GM21619 (cell line): ENCODE data around the gene XPA.
"Not testable (repeated sequence)": the region's sequence is repeated elsewhere in the genome, so short reads cannot be mapped to it uniquely, and the experiment has no call there.

ENCODE experiments used
- ATAC-seq: cut with Tn5 transposase; IDR thresholded peaks from one replicate; pipeline ENCODE4 v1.9.1; 2021; ENCODE audit not compliant: unreplicated experiment

XPA gene

DNA sequence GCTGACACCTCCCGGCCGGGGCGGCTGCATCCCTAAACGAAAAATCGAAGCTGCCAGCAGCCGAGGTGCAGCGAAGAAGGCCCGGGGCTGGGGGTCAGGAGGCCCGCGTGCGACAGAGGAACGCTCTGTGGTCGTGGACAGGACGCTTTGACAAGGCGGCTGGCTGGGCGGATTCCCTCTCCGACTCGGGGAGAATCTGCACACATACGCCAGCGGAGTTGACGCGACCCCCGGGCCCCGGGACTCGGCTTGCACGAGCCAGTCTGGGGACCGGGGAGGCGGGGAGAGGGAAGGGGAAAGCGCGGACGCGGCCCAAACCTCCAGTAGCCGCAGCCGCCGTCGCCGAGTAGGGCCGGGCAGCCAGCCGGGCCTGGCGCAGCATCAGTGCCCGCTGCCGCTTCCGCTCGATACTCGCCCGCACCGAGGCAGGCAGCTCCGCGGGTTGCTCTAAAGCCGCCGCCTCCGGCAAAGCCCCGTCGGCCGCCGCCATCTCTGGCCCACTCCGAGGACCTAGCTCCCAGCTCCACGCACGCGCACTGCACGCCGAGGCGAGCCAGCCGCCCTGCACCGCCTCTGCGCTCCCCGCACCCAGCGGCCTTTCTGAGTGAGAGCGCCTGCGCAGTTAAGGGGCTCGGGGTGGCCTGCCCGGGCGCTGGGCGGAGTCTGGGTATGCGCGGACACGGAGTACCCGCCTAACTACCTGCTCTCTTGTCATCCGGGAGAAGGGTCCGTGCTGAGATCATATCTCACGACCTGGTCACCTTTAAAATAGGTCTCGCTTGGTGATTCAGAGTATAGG is at the start of gene XPA:
TSS of gene XPA (minus strand) at position 538 of the 799 bp plus-strand sequence. CDS start at position 490, 48 bp downstream.
- peak; percentile 83 for ATAC-seq

GRCh38 chr9:97744710-97745708 is 47.9 kb upstream of the XPA start:
- ATAC-seq: no peak

- not testable (repeated sequence) for ATAC-seq
These were observed 46.9 kb upstream of the XPA start for GRCh38 chr9:97744025-97744424.

- ATAC-seq: no peak
These were observed 45.4 kb upstream of the XPA start for GRCh38 chr9:97742545-97742944.

GRCh38 chr9:97741947-97742346 is 44.8 kb upstream of the XPA start:
- no peak for ATAC-seq

DNA sequence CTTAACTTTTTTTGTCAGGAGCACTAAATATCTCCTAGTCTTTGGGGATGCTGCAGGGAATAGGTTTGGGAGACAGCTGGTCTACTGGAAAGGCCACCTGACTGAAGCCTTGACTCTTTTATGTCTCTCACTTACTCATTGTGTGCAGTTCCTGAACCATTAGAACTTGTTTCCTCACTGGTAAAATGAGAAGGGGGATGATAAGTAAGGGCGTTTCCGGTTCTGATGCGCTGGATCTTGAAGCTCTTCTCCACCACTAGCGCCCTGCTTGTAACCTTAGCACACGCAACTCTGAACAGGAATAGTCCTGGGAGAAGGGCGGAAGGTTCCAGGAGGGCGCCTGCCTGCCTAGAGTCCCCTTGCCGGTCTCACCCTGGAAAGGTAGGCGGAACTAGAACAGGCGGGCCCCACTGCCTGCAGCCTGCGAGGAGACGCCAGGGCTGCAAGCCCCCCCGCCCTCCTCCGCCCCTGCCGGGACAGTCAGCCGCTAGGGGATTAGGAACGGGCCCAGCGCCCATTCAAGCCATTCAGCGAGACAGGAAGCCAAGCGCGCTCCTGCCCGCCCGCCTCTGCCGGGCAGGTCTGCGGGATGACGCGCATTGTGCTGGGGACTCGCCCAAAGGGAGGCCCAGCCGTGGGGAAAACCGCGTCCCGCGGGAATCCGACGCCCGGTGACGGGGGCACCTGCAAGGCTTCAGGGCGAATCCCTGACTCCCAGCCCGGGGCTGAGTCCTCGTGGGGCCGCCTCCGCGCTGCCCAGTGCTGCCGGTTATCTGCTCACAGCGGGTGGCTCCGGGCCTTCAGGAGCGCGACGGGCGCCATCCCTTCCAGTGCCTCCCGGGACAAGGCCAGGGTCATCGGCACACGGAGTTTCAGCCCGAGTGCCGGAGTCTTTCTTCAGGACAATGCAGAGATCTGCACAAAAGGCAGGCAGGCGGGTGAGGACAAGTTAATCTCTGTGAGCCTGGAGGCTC is 44.0 kb upstream of the XPA start:
- ATAC-seq: no peak

- ATAC-seq: no peak
These were observed 40.3 kb upstream of the XPA start for GRCh38 chr9:97737429-97737828.

- no peak for ATAC-seq
These were observed 38.0 kb upstream of the XPA start for GRCh38 chr9:97735070-97735600.

GRCh38 chr9:97726716-97727115 is 29.6 kb upstream of the XPA start:
- no peak for ATAC-seq

DNA sequence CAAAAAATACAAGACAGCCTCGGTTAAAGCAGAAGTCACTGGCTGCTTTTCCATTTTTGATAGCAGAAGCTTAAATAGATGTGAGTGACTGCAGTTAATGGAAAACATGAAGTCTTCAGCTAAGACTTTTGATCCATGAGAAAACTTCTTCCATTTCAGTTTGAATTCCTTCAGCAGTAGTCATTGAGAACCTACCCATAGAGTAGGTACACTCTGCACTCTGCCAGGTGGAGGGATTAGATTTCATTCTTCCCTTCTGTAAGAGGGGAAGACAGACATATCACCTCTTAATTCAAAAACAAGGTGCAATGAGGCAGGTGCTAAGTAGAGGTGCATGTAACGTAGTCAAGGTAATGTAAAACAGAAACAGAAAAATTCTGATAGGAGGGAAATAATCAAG is 26.7 kb upstream of the XPA start:
- no peak for ATAC-seq

- no peak for ATAC-seq
These were observed 25.2 kb upstream of the XPA start for GRCh38 chr9:97722331-97722730.

DNA sequence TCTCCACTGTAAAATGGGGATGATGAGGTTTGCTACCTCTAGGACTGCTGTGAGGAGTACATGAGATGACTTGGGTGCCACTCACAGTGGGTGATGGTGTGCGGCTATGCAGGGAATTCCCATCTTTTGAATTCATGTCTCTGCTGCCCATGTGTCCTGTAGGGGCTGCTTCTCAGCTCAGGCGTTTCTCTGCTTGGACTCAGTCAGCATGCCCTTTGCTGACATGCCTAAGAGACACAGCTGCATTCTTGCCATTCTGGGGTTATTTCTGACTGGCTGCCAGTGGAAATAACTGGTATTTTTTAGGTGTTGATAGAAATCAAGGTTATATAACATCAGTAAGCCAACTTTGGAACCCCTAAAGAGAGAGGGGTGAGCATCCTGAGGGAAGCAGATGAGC is 24.3 kb upstream of the XPA start:
- no peak for ATAC-seq

DNA sequence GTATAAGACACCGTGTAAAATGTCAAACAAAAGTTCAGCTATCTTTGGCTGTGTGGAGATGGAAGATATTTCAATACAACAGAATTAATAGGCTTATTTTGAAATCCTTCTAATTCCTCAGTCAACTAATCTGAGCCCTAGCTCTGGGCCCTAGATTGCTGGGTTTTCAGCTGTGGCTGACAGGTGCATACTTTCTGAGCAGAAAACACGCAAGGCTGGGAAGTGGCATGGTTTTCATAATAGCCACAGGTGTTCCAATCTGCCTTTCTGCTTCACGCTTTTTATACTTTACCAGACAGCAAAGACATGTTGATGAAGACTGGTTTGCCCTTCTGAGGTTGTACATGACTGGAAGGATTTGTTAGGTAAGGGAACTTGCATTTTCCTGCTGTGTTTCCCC is 20.7 kb upstream of the XPA start:
- no peak for ATAC-seq

DNA sequence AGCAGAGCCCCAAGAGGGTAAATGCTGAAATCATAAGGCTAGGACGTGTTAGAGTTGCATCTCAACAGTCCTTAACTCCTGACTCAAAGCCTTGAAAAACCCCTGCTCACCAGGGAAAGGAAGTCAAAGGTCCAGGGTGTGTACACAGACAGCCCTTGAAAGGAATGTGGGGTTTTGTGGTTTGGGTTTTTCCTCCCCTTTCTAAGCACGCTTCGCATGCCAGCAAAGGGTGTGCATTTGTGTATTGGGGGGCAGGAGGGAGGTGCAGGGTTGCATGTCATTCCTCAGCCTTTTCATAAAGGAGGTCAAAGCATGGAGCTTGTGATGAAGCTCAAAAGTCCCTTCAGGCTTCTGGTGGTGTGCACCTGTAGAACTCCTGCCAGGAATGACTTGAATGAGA is 17.3 kb upstream of the XPA start:
- no peak for ATAC-seq

- no peak for ATAC-seq
These were observed 14.1 kb upstream of the XPA start for GRCh38 chr9:97711223-97711626.

GRCh38 chr9:97710356-97711222 is 13.4 kb upstream of the XPA start:
- peak; percentile 58 for ATAC-seq

DNA sequence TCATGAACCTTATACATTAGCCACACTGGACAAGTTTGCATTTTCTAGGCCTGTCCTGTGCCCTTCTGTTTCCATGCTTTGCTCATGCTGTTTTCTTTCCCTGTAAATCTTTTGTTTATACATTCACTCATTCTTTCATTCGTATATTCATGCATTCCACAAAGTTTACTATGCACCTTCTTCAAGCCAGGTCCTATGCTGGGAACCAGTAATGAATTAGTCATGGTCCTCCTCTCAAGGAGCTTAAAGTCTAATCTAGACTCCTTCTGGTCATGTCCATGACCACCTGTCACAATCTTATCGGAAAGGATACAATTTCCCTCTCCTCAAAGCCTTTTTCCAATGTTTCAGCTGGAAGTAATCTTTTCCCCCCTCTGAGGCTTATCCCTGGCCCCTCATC is 9.1 kb upstream of the XPA start:
- ATAC-seq: no peak

DNA sequence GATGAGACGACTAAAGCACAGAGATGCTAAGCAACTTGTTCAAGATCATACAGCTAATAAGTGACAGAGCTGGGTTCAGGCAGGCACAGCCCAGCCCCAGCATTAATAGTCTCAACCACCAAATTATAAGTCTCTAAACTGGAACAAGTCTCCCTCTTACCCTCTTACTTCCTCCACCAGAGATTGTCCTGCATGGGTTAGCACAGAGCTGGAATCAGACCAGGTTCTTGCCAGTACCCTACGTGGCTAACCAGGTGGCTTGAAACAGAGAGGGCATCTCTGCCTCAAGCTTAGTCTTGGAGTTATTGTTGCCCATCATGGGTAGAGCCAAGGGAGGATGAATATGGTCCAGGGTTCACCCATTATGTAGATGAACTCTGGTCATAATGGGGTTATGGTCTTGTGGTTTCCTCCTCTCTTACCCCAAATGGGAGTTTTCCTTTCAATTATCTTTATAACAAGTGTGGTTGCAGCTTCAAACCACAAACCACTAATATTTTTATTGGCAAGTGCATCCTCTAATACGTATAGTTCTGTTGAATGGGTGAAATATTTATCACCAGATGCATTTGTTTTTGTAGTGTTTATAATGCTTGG is 8.3 kb upstream of the XPA start:
- ATAC-seq: no peak

- ATAC-seq: no peak
These were observed 7.7 kb upstream of the XPA start for GRCh38 chr9:97704851-97705250.
